Thyroid gland (tissue), 4 donors: ENCODE data around the gene ERCC5.

Experiments used
- CTCF ChIP-seq, 6 experiments: fragments of 200-600 bp in 3 of 6; fragments of 450-650 bp in 3 of 6; sonication (generic) in 3 of 6; IDR thresholded peaks; one replicate each; pipeline ENCODE4 v1.5.1; 2016 to 2019; ENCODE audit warnings: antibody characterized with exemption in 6 of 6, mild to moderate bottlenecking in 2 of 6, inconsistent platforms in 1 of 6, moderate library complexity in 1 of 6
- POLR2A ChIP-seq, 2 donors: fragments of 450-650 bp; IDR thresholded peaks; one replicate each; pipeline ENCODE4 v1.6.1; 2017; ENCODE audit warnings: antibody characterized with exemption in 2 of 2, mild to moderate bottlenecking in 2 of 2, moderate library complexity in 1 of 2

GRCh38 chr13:102922184-102922583 lies 76.4 kb downstream of the ERCC5 start:
- TF ChIP-seq CTCF (IDR thresholded peaks at IDR 0.05) = no peak
- TF ChIP-seq POLR2A (IDR thresholded peaks at IDR 0.05) = no peak
